ENCODE measurements around the gene SNRPB2.

SNRPB2 gene

DNA sequence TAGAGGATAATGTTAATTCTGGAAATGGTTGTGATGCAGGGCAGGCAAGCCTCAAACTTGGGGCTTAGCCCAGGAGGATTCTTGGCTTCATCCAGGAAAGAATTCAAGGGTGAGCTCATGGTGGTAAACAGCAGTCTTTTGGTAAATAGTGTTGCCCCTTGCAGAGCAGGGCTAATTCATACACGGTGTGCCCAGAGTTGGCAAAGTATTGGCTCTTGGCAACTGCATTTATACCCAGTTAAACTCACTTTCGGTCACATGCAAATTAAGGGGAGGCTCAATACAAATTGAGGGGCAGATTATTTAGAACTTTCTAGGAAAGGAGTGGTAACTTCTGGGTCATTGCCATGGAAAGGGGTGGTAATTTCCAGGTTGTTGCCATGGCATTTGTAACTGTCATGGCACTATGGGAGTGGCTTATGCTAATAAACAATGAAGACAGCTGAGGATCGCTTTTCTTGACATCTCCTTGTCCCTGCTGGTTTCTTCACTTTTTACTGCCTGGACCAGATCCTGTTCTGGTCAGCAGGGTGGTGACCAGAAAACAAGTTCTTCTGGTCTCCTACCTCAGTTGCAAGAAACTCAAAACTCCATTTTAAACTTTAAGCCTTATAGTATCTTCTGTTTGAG is 14.5 kb downstream of the SNRPB2 start:
- ATAC-seq (ENCODE audit: low read depth) (no peak), DNase-seq (ENCODE audit: low spot score) (no peak)
- TF ChIP-seq, protein P1, sequence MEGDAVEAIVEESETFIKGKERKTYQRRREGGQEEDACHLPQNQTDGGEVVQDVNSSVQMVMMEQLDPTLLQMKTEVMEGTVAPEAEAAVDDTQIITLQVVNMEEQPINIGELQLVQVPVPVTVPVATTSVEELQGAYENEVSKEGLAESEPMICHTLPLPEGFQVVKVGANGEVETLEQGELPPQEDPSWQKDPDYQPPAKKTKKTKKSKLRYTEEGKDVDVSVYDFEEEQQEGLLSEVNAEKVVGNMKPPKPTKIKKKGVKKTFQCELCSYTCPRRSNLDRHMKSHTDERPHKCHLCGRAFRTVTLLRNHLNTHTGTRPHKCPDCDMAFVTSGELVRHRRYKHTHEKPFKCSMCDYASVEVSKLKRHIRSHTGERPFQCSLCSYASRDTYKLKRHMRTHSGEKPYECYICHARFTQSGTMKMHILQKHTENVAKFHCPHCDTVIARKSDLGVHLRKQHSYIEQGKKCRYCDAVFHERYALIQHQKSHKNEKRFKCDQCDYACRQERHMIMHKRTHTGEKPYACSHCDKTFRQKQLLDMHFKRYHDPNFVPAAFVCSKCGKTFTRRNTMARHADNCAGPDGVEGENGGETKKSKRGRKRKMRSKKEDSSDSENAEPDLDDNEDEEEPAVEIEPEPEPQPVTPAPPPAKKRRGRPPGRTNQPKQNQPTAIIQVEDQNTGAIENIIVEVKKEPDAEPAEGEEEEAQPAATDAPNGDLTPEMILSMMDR (IDR thresholded peaks at IDR 0.05; ENCODE audit: poor library complexity, severe bottlenecking), result no peak
- Histone ChIP-seq H3K36me3 (ENCODE audit: low read depth) (peaks cover 24% of the 10 kb centered on the region), H3K27me3 (ENCODE audit: insufficient read depth, poor library complexity, severe bottlenecking) (peaks cover 6% of the 10 kb centered on the region), H3K27ac (ENCODE audit: poor library complexity, severe bottlenecking) (no peak overlapping the region), H3K4me1 (ENCODE audit: insufficient read depth, poor library complexity, severe bottlenecking) (no peaks in the 10 kb centered on the region), H3K9me3 (ENCODE audit: severe bottlenecking) (no peaks in the 10 kb centered on the region), H3K4me3 (ENCODE audit: severe bottlenecking) (no peak overlapping the region)

DNA sequence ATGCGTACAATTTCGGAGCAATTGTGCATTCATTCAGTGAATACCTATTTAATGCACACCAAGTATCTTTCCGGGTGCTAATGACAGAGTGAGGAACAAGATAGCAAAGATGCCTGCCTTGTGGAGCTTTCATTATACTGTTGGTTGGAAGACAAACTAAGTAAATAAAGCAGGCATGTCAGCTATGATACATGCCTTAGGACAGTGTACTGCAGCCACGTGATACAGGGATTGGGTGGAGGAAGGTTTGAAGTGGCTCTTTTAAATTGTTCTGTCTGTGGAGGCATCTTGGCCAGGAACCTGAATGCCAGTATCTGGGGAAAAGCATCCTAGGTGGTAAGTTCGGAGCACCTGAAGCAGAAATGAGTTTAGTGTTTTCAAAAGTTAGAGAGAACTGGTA is 15.4 kb downstream of the SNRPB2 start:
- H3K9me3 ChIP-seq (ENCODE audit: severe bottlenecking), result no peaks in the 10 kb centered on the region
- DNase-seq (ENCODE audit: low spot score) (no peak), ATAC-seq (ENCODE audit: low read depth) (no peak)
- H3K27ac ChIP-seq (ENCODE audit: poor library complexity, severe bottlenecking), result no peak overlapping the region
- no peak overlapping the region for H3K4me3 ChIP-seq (ENCODE audit: severe bottlenecking)
- peaks cover 6% of the 10 kb centered on the region for H3K27me3 ChIP-seq (ENCODE audit: insufficient read depth, poor library complexity, severe bottlenecking)
- TF ChIP-seq, protein P1 (IDR thresholded peaks at IDR 0.05; ENCODE audit: poor library complexity, severe bottlenecking), result no peak
- H3K4me1 ChIP-seq (ENCODE audit: insufficient read depth, poor library complexity, severe bottlenecking), result no peaks in the 10 kb centered on the region
- peaks cover 16% of the 10 kb centered on the region for H3K36me3 ChIP-seq (ENCODE audit: low read depth)

DNA sequence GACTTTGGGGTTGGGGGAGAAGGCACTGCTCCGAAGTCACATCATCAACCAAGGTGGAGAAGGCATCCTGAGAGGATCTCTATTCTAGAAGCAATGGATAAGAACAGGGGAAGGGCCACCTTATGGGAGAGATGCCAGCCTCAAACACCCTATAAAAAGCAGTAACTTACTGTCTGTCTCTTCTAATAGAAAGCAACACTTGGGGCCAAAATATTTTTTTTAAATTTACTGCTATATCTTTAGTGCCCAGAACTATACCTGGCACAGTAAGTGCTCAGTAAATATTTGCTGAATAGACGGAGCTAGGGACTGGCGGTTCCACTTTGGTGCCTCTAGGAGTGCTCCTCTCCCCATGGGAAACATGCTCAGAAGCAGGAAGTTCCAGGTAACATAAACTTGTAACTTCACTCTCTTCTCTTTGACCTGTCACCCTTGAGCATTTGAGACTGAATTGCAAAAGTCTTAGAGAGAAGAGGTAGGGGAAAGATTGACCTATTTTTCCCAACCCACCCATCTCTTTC is 17.5 kb downstream of the SNRPB2 start:
- no peaks in the 10 kb centered on the region for H3K36me3 ChIP-seq (ENCODE audit: low read depth)
- H3K9me3 ChIP-seq (ENCODE audit: severe bottlenecking), result no peaks in the 10 kb centered on the region
- peaks cover 8% of the 10 kb centered on the region for H3K27me3 ChIP-seq (ENCODE audit: insufficient read depth, poor library complexity, severe bottlenecking)
- DNase-seq (ENCODE audit: low spot score) (no peak), ATAC-seq (ENCODE audit: low read depth) (peak; percentile 71; the same call in 2 of the 3 replicates)
- no peak overlapping the region for H3K4me3 ChIP-seq (ENCODE audit: severe bottlenecking)
- no peak overlapping the region for H3K27ac ChIP-seq (ENCODE audit: poor library complexity, severe bottlenecking)
- H3K4me1 ChIP-seq (ENCODE audit: insufficient read depth, poor library complexity, severe bottlenecking), result no peaks in the 10 kb centered on the region
- TF ChIP-seq, protein P1 (IDR thresholded peaks at IDR 0.05; ENCODE audit: poor library complexity, severe bottlenecking), result no peak

DNA sequence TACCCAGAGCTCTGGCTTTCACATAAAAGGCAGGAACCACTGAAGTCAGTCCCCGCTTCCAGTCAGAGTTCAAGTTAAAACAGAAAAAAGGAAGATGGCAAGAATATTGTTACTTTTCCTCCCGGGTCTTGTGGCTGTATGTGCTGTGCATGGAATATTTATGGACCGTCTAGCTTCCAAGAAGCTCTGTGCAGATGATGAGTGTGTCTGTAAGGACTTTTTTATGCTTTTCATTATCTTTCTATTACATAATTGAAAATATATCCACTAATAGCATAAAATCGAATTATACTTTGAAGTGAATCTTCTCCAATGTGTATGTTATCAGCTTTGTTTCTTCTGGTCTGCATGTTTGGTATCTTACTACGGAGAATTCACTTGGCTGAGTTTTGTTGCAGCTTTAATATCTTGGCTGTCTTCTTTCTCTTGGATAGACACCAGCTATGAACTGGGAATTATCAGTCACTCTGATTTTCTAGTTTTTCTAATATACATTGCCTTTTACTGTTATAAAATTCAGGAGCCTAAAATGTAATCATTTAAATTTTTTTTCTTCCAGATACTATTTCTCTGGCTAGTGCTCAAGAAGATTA is 18.6 kb downstream of the SNRPB2 start, which contains the start of gene OTOR:
Gene OTOR (plus strand): TSS at position 51 of the 593 bp plus-strand sequence. CDS start 44 bp downstream, at position 95.
- Histone ChIP-seq H3K9me3 (ENCODE audit: severe bottlenecking) (no peaks in the 10 kb centered on the region), H3K27ac (ENCODE audit: poor library complexity, severe bottlenecking) (no peak within 1 kb of the TSS), H3K36me3 (ENCODE audit: low read depth) (no peaks in the 10 kb centered on the region), H3K4me3 (ENCODE audit: severe bottlenecking) (no peak within 1 kb of the TSS), H3K4me1 (ENCODE audit: insufficient read depth, poor library complexity, severe bottlenecking) (no peaks in the 10 kb centered on the region), H3K27me3 (ENCODE audit: insufficient read depth, poor library complexity, severe bottlenecking) (peaks cover 8% of the 10 kb centered on the region)
- DNase-seq (ENCODE audit: low spot score) (no peak), ATAC-seq (ENCODE audit: low read depth) (no peak)
- TF ChIP-seq, protein P1 (IDR thresholded peaks at IDR 0.05; ENCODE audit: poor library complexity, severe bottlenecking), result no peak

DNA sequence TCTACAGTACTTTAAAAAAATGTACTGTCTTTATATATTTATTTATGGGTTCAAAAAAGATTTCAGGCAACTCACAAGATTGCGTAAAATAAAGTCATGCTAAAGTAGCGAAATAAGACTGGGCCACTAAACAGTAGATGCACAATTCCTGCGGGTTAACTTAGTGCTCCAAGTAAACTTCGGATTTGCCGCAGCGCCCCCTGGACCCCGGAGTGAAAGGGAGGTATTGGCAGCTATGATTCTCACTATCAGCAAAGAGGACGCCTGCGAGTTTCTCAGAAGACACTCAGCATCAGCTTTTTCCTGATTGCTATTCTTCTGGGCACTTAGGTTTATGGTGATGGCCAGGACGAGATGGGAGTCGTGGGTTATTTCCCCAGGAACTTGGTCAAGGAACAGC is 19.7 kb downstream of the SNRPB2 start:
- Histone ChIP-seq H3K27me3 (ENCODE audit: insufficient read depth, poor library complexity, severe bottlenecking) (peaks cover 8% of the 10 kb centered on the region), H3K9me3 (ENCODE audit: severe bottlenecking) (no peaks in the 10 kb centered on the region), H3K36me3 (ENCODE audit: low read depth) (no peaks in the 10 kb centered on the region), H3K4me3 (ENCODE audit: severe bottlenecking) (no peak overlapping the region), H3K27ac (ENCODE audit: poor library complexity, severe bottlenecking) (no peak overlapping the region), H3K4me1 (ENCODE audit: insufficient read depth, poor library complexity, severe bottlenecking) (no peaks in the 10 kb centered on the region)
- TF ChIP-seq, protein P1 (IDR thresholded peaks at IDR 0.05; ENCODE audit: poor library complexity, severe bottlenecking), result peak; percentile 8
- ATAC-seq (ENCODE audit: low read depth) (no peak), DNase-seq (ENCODE audit: low spot score) (no peak)

Measured in RWPE2 (cell line).